HG02623 (cell line): ENCODE measurements around the gene SRP68.
"Not testable (repeated sequence)": the region's sequence is repeated elsewhere in the genome, so short reads cannot be mapped to it uniquely, and the experiment has no call there.

Experiments
- ATAC-seq: cut with Tn5 transposase; IDR thresholded peaks from one replicate; pipeline ENCODE4 v1.9.1; 2021; ENCODE audit warnings: moderate library complexity; ENCODE audit not compliant: unreplicated experiment

The SRP68 gene

GRCh38 chr17:76090517-76091129 lies 18.3 kb upstream of the SRP68 start:
- no peak for ATAC-seq

- ATAC-seq: no peak
Measured at GRCh38 chr17:76089680-76090516, 17.6 kb upstream of the SRP68 start.

GRCh38 chr17:76088868-76089576 lies 16.7 kb upstream of the SRP68 start:
- no peak for ATAC-seq

- ATAC-seq: no peak
Measured at GRCh38 chr17:76088041-76088867, 15.9 kb upstream of the SRP68 start.

GRCh38 chr17:76087531-76087930 lies 15.2 kb upstream of the SRP68 start:
- no peak for ATAC-seq

- ATAC-seq: no peak
Measured at GRCh38 chr17:76086384-76086783, 14.1 kb upstream of the SRP68 start.

- no peak for ATAC-seq
Measured at GRCh38 chr17:76085731-76086366, 13.5 kb upstream of the SRP68 start.

- no peak for ATAC-seq
Measured at GRCh38 chr17:76085066-76085730, 12.9 kb upstream of the SRP68 start.

- no peak for ATAC-seq
Measured at GRCh38 chr17:76083536-76084182, 11.3 kb upstream of the SRP68 start.

GRCh38 chr17:76082326-76083251 lies 10.3 kb upstream of the SRP68 start:
- ATAC-seq: no peak

GRCh38 chr17:76081295-76082210 lies 9.2 kb upstream of the SRP68 start:
- no peak for ATAC-seq

GRCh38 chr17:76080768-76081287 lies 8.5 kb upstream of the SRP68 start:
- no peak for ATAC-seq

- ATAC-seq: no peak
Measured at GRCh38 chr17:76079956-76080767, 7.8 kb upstream of the SRP68 start.

GRCh38 chr17:76079535-76079955 lies 7.2 kb upstream of the SRP68 start:
- ATAC-seq: no peak

GRCh38 chr17:76078860-76079534 lies 6.7 kb upstream of the SRP68 start, which contains the start of gene ZACN:
ZACN (plus strand) TSS chr17:76079182; CDS start chr17:76079265, 83 bp downstream.
- no peak for ATAC-seq

- ATAC-seq: not testable (repeated sequence)
Measured at GRCh38 chr17:76078370-76078769, 6.1 kb upstream of the SRP68 start.
